HG03045 (cell line): ENCODE results near the gene GPR146.

Source experiments
- ATAC-seq: cut with Tn5 transposase; IDR thresholded peaks from one replicate; pipeline ENCODE4 v1.9.1; 2021; ENCODE audit warnings: mild to moderate bottlenecking, moderate library complexity; ENCODE audit not compliant: unreplicated experiment

Gene GPR146

DNA sequence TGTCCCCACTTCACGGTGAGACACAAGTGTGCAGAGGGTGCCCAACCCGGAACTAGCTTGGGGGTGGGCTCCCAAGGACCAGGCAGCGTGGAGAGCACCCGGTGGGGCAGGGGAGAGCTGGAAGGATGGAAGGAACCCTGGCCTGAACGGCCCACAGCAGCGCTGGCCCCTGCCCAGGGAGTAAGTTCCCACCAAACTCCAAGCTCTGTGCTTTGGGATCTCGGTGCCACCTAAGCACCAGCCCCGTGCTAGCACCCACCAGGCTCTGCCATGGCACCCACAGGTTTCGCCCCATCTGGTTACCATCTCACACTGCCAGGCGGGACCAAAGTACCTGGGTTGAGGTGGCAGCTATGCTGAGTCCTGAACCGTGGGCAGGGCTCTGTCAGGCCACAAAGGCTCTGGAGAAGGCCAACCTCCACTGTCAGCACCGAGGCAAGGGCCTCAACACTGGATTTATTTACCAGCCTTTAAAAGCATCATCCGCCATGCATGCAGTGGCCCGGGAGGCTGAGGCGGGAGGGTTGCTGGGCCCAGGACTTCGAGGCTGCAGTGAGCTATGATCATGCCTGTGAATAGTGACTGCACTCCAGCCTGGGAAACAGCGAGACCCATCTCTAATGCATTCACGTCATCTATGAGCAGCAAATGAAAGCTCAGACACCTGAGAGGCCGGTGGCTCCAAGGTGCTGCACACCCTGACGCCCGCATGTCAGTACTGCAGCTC, 59.6 kb downstream of the GPR146 start:
- ATAC-seq = no peak

DNA sequence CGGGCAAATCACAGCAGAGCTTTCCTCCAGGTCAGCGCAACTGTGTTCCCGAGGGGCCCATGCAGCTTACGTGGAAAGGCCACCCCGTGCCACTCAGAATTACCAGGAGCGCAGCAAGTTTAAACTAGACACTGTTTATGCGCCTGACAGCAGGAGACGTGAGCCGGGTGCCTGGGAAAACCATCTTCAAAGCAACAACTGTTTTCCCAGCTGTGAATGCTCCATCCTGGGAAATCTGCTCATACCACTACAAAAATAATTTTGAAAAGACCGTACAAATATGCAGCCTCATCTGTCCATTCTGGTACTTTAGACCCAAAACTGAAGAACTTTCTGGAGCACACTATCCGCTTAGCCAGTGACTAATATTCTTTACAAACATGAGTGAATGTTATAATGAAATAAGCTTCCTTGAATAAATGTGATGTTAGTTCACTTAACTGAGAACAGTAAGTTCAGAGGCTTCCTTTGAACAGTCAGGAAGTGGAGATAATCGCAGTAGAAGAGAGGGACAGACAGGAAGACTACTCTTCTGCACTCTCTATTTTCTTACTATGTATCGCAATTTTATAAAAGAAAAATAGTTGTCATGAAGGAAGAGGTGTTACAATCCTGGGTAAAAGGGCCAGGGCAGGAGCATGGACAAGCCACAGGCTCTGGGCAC, 60.3 kb downstream of the GPR146 start:
- ATAC-seq = no peak

DNA sequence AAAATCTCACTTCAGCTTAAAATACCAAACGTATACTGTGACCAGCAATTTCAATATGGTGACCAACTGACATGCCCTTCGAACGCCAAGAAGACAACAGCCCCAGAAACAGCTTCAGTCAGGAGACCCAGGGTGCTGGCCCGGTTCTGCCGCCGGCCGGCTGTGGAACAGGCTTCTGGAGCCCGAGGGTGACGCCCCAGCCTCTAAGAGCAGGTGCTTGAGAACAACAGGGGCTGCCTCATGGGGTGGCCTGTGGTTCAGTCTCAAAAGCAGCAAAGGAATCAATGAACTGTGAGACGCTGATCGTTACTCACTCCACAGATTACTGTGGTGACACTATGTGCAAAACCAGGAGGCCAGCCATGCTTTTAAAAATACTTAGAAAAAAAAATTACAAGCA, 60.8 kb downstream of the GPR146 start:
- no peak for ATAC-seq

DNA sequence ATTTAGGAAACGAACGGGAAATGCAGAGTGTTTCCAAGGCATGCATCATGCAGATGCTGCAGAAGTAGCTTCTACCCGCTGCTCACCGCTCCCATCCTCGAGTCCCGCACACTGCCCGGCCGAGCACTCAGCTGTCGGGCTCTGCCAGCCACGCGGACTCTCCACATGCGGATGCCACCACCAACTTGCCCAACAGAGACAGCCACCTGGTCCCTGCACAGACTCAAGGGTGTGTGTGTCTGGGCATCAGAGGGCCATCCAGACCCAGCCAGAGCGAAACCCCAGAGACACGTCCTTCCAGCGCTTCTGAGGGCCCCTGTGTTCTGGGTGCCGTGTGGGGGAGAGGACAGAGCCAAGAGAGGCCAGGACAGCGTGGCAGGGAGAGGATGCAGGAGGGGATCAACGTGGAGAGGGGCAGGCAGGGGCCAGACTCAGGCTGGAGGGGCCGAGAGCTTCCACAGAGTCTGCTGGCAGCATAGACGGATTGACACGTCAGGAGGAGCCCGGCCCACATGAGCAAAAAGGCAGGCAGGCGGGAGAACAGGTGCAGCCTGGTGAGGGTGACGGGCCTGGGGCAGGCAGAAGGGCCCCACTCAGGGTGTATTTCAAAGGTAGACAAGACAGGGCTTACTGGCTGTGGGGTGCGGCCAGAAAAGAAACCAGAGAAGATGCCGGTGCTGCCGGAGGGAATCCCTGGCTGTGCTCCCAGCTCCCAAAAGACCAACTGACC, 61.9 kb downstream of the GPR146 start:
- no peak for ATAC-seq

DNA sequence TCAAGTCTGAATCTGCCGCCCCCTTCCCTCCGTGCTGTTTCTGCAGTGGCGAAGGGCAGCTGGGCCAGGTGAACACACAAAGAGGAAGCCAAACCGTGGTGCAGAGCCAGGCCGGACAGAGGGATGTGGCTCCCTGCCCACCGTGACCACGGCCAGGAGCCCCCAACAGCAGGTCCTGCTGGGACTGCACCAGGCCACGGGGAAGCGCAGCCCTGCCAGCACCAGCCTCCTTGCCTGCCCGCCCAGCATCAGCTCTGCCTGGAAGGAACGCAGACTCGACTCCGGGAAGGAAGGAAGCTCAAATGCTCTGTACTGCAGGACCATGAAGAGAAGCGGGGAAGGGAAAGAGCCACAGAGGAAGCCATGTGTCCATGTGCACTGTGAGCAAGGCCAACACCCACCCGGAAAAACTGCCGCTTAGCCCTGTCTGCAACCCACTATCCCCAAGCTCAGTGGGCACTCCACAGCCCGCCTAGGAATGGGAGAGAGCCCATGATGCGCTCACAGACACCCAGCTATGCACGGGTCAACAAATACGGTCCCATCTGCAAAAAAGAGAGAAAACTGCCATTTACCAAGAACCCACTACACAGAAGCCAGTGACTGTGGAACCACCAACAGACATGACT, 62.6 kb downstream of the GPR146 start:
- ATAC-seq = no peak

DNA sequence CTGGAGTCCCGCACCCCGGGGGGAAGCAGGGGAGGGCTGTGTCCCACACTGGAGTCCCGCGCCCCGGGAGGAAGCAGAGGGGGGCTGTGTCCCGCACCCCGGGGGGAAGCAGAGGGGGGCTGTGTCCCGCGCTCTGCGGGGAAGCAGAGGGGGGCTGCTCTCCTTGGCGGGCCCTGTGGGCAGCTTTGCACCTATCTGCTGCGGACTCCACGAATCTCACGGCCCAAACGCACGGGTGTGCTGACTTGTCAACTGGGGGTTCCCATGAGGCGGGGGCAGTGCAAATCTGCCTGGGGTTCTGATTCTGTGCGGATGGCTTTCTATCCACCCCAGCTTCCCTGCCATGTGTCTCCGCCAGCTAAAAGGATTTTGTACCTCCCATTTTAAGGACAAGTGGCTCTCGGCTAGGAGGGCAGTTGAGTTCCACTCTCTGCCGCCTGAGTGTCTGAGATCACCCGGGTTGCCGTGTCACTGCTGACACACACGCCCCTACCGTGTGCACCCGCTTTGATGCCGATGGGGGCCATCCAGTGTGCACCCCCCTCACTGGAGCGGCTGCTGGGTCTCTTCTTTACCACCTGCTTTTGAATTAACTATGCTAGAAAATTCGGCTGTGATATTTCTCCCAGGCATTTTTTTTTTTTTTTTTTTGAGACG, 64.0 kb downstream of the GPR146 start:
- ATAC-seq = no peak
